OCI-LY7 (cell line): ENCODE data around the gene TRIM40. TPM values are rescaled to one million over a fixed set of nuclear protein-coding genes. Genes with fewer than 3 reads are reported as not detected.

Experiments
- BruUV-seq: library from RNA; stranded (reverse); fragments of 400-500 nt; replicated peaks from 2 replicates; lab custom pipeline; 2021; lab: Mats Ljungman, UMichigan
- CTCF ChIA-PET: fragments of 300-600 bp; sonication (Branson Sonifier 250); formaldehyde crosslinking; loops from one replicate; lab custom pipeline; 2022; ENCODE audit warnings: antibody characterized with exemption; ENCODE audit not compliant: unreplicated experiment; lab: Charles Lee
- POLR2A ChIA-PET: fragments of 300-600 bp; sonication (Branson Sonifier 250); formaldehyde crosslinking; loops from one replicate; lab custom pipeline; 2022; ENCODE audit warnings: antibody characterized with exemption; lab: Charles Lee
- DNase-seq: peaks from one replicate; pipeline ENCODE4 v3.0.0-alpha.2; 2015; ENCODE audit warnings: low spot score
- H2AFZ ChIP-seq: fragments of 200-600 bp; sonication (generic), shearing (Covaris generic); 2 replicates; pipeline ENCODE4 v1.6.1; 2014; ENCODE audit warnings: mild to moderate bottlenecking, antibody characterized with exemption, low read length, moderate library complexity
- H3K27ac ChIP-seq: fragments of 200-600 bp; sonication (generic); 2 replicates; pipeline ENCODE4 v1.5.1; 2014; ENCODE audit warnings: mixed run types, low read depth, mild to moderate bottlenecking, moderate library complexity, low read length, inconsistent platforms; ENCODE audit not compliant: poor library complexity, severe bottlenecking
- H3K36me3 ChIP-seq: fragments of 200-600 bp; sonication (generic); 2 replicates; pipeline ENCODE4 v1.6.1; 2014; ENCODE audit warnings: mild to moderate bottlenecking, antibody characterized with exemption, low read length, moderate library complexity, mixed read lengths; ENCODE audit not compliant: insufficient read depth
- H3K4me1 ChIP-seq: fragments of 200-600 bp; sonication (generic); 2 replicates; pipeline ENCODE4 v1.5.1; 2014; ENCODE audit warnings: mild to moderate bottlenecking, low read length; ENCODE audit not compliant: insufficient read depth, poor library complexity, severe bottlenecking
- H3K4me2 ChIP-seq: fragments of 200-600 bp; sonication (generic); 2 replicates; pipeline ENCODE4 v1.6.1; 2014; ENCODE audit warnings: mild to moderate bottlenecking, low read length
- H3K4me3 ChIP-seq: fragments of 200-600 bp; sonication (generic); 2 replicates; pipeline ENCODE4 v1.5.1; 2014; ENCODE audit warnings: mild to moderate bottlenecking, low read depth, low read length; ENCODE audit not compliant: poor library complexity, severe bottlenecking
- H3K79me2 ChIP-seq: fragments of 200-600 bp; sonication (generic); 2 replicates; pipeline ENCODE4 v1.6.1; 2016; ENCODE audit warnings: low read depth, mild to moderate bottlenecking, low read length, moderate library complexity, mixed read lengths; ENCODE audit not compliant: insufficient read depth
- H3K9me2 ChIP-seq: fragments of 200-600 bp; sonication (generic); 2 replicates; pipeline ENCODE4 v1.6.1; 2016; ENCODE audit warnings: mild to moderate bottlenecking, low read length, mixed read lengths; ENCODE audit not compliant: insufficient read depth
- H3K9me3 ChIP-seq: fragments of 200-600 bp; sonication (generic); 2 replicates; pipeline ENCODE4 v1.6.1; 2014; ENCODE audit warnings: mild to moderate bottlenecking, mixed run types, low read length, mixed read lengths
- H4K20me1 ChIP-seq: fragments of 200-600 bp; sonication (generic); 2 replicates; pipeline ENCODE4 v1.6.1; 2014; ENCODE audit warnings: mild to moderate bottlenecking, antibody characterized with exemption, low read length, moderate library complexity, mixed read lengths; ENCODE audit not compliant: insufficient read depth
- EZH2phosphoT487 ChIP-seq: fragments of 200-600 bp; sonication (generic); IDR thresholded peaks from 2 replicates; pipeline ENCODE4 v1.6.1; 2018; ENCODE audit warnings: low read depth, borderline replicate concordance, mild to moderate bottlenecking, mixed run types, antibody characterized with exemption, low read length, moderate library complexity, mixed read lengths
- intact Hi-C: fragments of 100-400 bp; cut with micrococcal nuclease; formaldehyde crosslinking; loops from one replicate; pipeline ENCODE4 v1.10.0; 2022; ENCODE audit not compliant: unreplicated experiment
- total RNA-seq, 2 experiments: library from RNA; depleted of rRNA in 1 of 2; stranded (reverse); fragments of >200 nt in 1 of 2; shearing (Covaris generic) in 1 of 2; gene quantifications; 2 replicates each; pipeline ENCODE4 v1.2.3, GENCODE V29; 2014 to 2022
- TF ChIP-seq, protein P1 (sequence below): fragments of 200-600 bp; sonication (generic); conservative IDR thresholded peaks from 2 replicates; pipeline ENCODE4 v1.5.1; 2014; ENCODE audit warnings: mild to moderate bottlenecking, antibody characterized with exemption, low read length, moderate library complexity, mixed read lengths

Gene TRIM40
- total RNA-seq, 2 experiments from 2014 or later, result not detected

DNA sequence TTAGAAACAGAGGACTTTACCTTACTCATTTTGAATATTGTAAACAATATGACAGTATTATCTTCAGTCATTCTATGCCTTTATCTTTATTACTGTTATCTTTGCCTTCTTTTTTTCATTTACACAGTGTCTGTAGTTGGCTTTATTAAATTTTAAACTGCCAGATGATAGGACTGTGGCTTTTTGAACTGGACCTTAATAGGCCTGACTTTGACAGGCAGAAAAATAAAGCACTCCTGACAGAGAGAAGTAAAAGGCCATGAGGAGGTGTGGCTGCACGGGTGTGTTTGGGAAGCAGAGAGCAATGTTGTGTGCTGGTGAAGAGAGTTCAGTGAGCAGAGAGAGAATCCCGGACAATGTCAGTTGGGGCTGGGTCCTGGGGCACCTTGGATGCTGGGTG lies 7.8 kb downstream of the TRIM40 start:
- Histone ChIP-seq H3K4me3 (no peak overlapping the region), H2AFZ (no peak overlapping the region), H3K9me2 (no peaks in the 10 kb centered on the region), H3K9me3 (no peaks in the 10 kb centered on the region), H4K20me1 (no peaks in the 10 kb centered on the region), H3K4me1 (no peaks in the 10 kb centered on the region), H3K27ac (no peak overlapping the region), H3K36me3 (no peaks in the 10 kb centered on the region), H3K79me2 (no peaks in the 10 kb centered on the region), H3K4me2 (no peak overlapping the region)
- ChIA-PET CTCF (no interaction called here), POLR2A (no interaction called here)
- intact Hi-C loops, result no loop called here
- BruUV-seq, result no TSS peak
- DNase-seq, result no peak
- TF ChIP-seq, protein P1, sequence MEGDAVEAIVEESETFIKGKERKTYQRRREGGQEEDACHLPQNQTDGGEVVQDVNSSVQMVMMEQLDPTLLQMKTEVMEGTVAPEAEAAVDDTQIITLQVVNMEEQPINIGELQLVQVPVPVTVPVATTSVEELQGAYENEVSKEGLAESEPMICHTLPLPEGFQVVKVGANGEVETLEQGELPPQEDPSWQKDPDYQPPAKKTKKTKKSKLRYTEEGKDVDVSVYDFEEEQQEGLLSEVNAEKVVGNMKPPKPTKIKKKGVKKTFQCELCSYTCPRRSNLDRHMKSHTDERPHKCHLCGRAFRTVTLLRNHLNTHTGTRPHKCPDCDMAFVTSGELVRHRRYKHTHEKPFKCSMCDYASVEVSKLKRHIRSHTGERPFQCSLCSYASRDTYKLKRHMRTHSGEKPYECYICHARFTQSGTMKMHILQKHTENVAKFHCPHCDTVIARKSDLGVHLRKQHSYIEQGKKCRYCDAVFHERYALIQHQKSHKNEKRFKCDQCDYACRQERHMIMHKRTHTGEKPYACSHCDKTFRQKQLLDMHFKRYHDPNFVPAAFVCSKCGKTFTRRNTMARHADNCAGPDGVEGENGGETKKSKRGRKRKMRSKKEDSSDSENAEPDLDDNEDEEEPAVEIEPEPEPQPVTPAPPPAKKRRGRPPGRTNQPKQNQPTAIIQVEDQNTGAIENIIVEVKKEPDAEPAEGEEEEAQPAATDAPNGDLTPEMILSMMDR, result no peak
- TF ChIP-seq EZH2phosphoT487, result no peak

DNA sequence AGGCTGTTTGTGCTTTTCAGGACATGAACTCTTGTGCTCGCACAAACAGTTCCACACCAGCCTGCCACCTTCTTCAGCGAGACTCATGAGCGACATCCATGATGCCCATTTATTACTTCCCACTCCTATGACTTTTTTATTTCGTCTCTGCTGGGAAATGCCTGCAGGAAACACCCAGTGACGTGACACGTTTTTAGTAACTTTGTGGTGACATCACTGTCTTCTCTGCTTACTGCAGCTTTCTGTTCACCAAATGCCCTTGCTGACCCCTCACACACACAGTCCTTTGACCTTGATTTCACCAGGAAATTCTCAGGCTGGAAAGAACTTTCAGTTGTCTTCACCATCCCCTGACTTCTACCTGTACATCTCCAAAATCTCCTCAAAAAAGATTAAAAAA lies 8.9 kb downstream of the TRIM40 start:
- Histone ChIP-seq H3K4me3 (no peak overlapping the region), H3K4me1 (no peaks in the 10 kb centered on the region), H3K27ac (no peak overlapping the region), H2AFZ (no peak overlapping the region), H3K36me3 (no peaks in the 10 kb centered on the region), H3K4me2 (no peak overlapping the region), H3K9me2 (no peaks in the 10 kb centered on the region), H3K79me2 (no peaks in the 10 kb centered on the region), H4K20me1 (no peaks in the 10 kb centered on the region), H3K9me3 (no peaks in the 10 kb centered on the region)
- CTCF ChIA-PET, result no interaction called here
- intact Hi-C loops, result no loop called here
- BruUV-seq, result no TSS peak
- DNase-seq, result no peak
- POLR2A ChIA-PET, result no interaction called here
- TF ChIP-seq, protein P1, result no peak
- TF ChIP-seq EZH2phosphoT487, result no peak

DNA sequence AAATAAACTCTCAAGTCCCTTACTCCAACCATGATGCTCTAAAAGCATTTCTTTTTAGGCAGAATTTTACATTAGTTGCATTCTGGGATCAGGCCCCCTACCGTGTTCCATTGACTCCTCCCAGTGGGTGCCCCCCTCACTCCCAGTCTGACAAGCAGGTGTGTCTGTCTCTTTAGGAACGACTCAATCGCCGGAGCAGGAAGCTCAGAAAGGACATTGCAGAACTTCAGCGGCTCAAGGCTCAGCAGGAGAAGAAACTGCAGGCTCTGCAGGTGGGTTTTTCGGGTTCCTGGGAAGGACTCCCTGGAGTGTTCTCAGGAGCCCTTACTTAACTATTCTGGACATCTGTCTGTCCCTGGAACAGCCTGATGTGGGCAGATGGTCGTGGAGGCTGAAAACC lies 9.9 kb downstream of the TRIM40 start:
- Histone ChIP-seq H3K36me3 (no peaks in the 10 kb centered on the region), H3K4me3 (no peak overlapping the region), H2AFZ (no peak overlapping the region), H4K20me1 (no peaks in the 10 kb centered on the region), H3K9me3 (no peaks in the 10 kb centered on the region), H3K4me2 (no peak overlapping the region), H3K27ac (no peak overlapping the region), H3K9me2 (no peaks in the 10 kb centered on the region), H3K79me2 (no peaks in the 10 kb centered on the region), H3K4me1 (no peaks in the 10 kb centered on the region)
- ChIA-PET POLR2A (no interaction called here), CTCF (no interaction called here)
- BruUV-seq, result no TSS peak
- TF ChIP-seq, protein P1, result no peak
- TF ChIP-seq EZH2phosphoT487, result no peak
- intact Hi-C loops, result no loop called here
- no peak for DNase-seq
